Activated CD8-positive, alpha-beta T cell treated with anti-CD3 and anti-CD28 coated beads for 36 hours (primary cell): ENCODE data around the gene SORCS2. TPM values are rescaled to one million over a fixed set of nuclear protein-coding genes. Genes with fewer than 3 reads are reported as not detected.

ENCODE experiments used
- ATAC-seq: fragments of 200-7000 bp; cut with Tn5 transposase; one replicate; pipeline ENCODE4 v1.10.0; 2021; ENCODE audit warnings: mild to moderate bottlenecking, moderate library complexity
- CTCF ChIA-PET: fragments of 350-600 bp; sonication (Branson Sonifier 250); formaldehyde crosslinking; loops from one replicate; lab custom pipeline; 2021; ENCODE audit warnings: antibody characterized with exemption; lab: Charles Lee
- POLR2A ChIA-PET: fragments of 350-600 bp; sonication (Branson Sonifier 250); formaldehyde crosslinking; loops from one replicate; lab custom pipeline; 2021; ENCODE audit warnings: antibody characterized with exemption; lab: Charles Lee
- DNase-seq: peaks from one replicate; pipeline ENCODE4 v3.0.0-alpha.2; 2020
- H3K27ac Mint-ChIP-seq: one replicate; pipeline ENCODE4 v1.8.0; 2021; ENCODE audit warnings: mild to moderate bottlenecking, mixed read lengths
- H3K27me3 Mint-ChIP-seq: one replicate; pipeline ENCODE4 v1.8.0; 2021; ENCODE audit warnings: mixed read lengths
- H3K36me3 Mint-ChIP-seq: one replicate; pipeline ENCODE4 v1.8.0; 2021; ENCODE audit warnings: low read depth, mixed read lengths
- H3K4me1 Mint-ChIP-seq: one replicate; pipeline ENCODE4 v1.8.0; 2021; ENCODE audit warnings: low read depth, mixed read lengths
- H3K4me3 Mint-ChIP-seq: one replicate; pipeline ENCODE4 v1.8.0; 2021; ENCODE audit warnings: mild to moderate bottlenecking, moderate library complexity, mixed read lengths
- H3K9me3 Mint-ChIP-seq: one replicate; pipeline ENCODE4 v1.8.0; 2021; ENCODE audit warnings: mixed read lengths
- CTCF ChIP-seq: fragments of 200-600 bp; IDR thresholded peaks from one replicate; pipeline ENCODE4 v1.8.0; 2022; ENCODE audit warnings: antibody characterized with exemption, mild to moderate bottlenecking
- intact Hi-C: fragments of 100-400 bp; cut with micrococcal nuclease; formaldehyde crosslinking; loops from one replicate; pipeline ENCODE4 v1.10.0; 2022
- total RNA-seq, 2 experiments: library from RNA; stranded (reverse); gene quantifications; one replicate each; pipeline ENCODE4 v1.2.3, GENCODE V29; 2021

The SORCS2 gene
- total RNA-seq, 2 experiments from 2014 or later = 0.05 TPM; not detected in 1

DNA sequence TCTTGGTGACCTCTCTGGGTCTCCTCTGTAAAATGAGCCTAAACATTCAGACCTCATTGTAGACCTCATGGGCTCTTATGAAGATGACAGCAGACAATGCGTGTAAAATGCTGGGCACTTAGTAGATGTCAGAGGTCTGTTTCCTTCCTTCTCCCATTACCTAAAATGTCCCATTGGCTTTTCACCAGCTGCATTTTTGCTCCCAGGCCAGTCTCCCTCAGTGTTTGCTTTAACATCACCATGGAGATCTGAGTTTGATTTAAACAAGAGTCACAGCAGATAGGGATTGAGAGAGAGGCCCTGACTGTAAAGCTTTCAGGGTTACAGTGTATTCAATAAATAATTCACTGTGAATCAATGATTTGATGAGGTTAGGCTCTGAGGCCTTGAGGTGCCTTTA lies 218.1 kb downstream of the SORCS2 start:
- CTCF ChIA-PET = no interaction called here

GRCh38 chr4:7411491-7411890 lies 219.2 kb downstream of the SORCS2 start:
- Mint-ChIP-seq H3K27ac (no peak overlapping the region), H3K36me3 (no peaks in the 10 kb centered on the region), H3K9me3 (peaks cover 11% of the 10 kb centered on the region), H3K4me3 (no peak overlapping the region), H3K4me1 (no peaks in the 10 kb centered on the region), H3K27me3 (peaks cover 8% of the 10 kb centered on the region)
- DNase-seq (no peak), ATAC-seq (no peak)
- ChIA-PET POLR2A (no interaction called here), CTCF (no interaction called here)
- no peak for TF ChIP-seq CTCF
- intact Hi-C loops = no loop called here

More for the DNA sequence above, 218.1 kb downstream of the SORCS2 start:
- H3K4me1 Mint-ChIP-seq = no peaks in the 10 kb centered on the region
- peaks cover 11% of the 10 kb centered on the region for H3K27me3 Mint-ChIP-seq
- H3K9me3 Mint-ChIP-seq = peaks cover 15% of the 10 kb centered on the region
- no peak overlapping the region for H3K4me3 Mint-ChIP-seq
- H3K27ac Mint-ChIP-seq = no peak overlapping the region
- H3K36me3 Mint-ChIP-seq = no peaks in the 10 kb centered on the region
- ATAC-seq = no peak
- POLR2A ChIA-PET = no interaction called here
- intact Hi-C loops = no loop called here
- DNase-seq = no peak
- no peak for TF ChIP-seq CTCF

GRCh38 chr4:7411896-7412553 lies 219.7 kb downstream of the SORCS2 start:
- Mint-ChIP-seq H3K4me1 (no peaks in the 10 kb centered on the region), H3K9me3 (peaks cover 11% of the 10 kb centered on the region), H3K27ac (no peak overlapping the region), H3K27me3 (peaks cover 8% of the 10 kb centered on the region), H3K4me3 (no peak overlapping the region), H3K36me3 (no peaks in the 10 kb centered on the region)
- ChIA-PET POLR2A (interaction anchor here (1.0 kb wide), 1 partner anchor 14 kb away, joined by 3 read pairs; no protein-coding TSS in a partner anchor), CTCF (no interaction called here)
- ATAC-seq (no peak), DNase-seq (no peak)
- no peak for TF ChIP-seq CTCF
- intact Hi-C loops = no loop called here

DNA sequence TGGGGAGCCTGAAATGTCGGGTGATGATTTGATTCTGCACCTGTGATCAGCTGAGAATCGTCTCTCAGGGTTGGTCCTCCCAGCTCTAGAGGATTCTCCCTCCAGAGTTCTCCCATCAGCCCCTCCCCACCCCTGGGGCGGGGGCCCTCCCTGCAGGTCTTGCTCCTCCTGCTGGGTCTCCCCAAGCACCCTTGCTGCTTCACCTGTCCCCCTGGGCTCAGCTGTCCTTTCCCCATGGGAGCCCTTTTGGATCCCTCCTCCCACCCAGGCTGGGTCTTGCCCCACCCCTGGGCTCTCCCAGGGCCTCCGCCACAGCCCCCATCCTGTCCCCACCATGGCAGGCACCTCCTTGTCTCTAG lies 220.2 kb downstream of the SORCS2 start:
- TF ChIP-seq CTCF = no peak
- ATAC-seq (no peak), DNase-seq (no peak)
- H3K4me3 Mint-ChIP-seq = no peak overlapping the region
- ChIA-PET POLR2A (interaction anchor here (1.0 kb wide), 1 partner anchor 15 kb away, joined by 3 read pairs; no protein-coding TSS in a partner anchor), CTCF (no interaction called here)
- H3K36me3 Mint-ChIP-seq = no peaks in the 10 kb centered on the region
- peaks cover 11% of the 10 kb centered on the region for H3K9me3 Mint-ChIP-seq
- intact Hi-C loops = no loop called here
- H3K27ac Mint-ChIP-seq = no peak overlapping the region
- peaks cover 8% of the 10 kb centered on the region for H3K27me3 Mint-ChIP-seq
- no peaks in the 10 kb centered on the region for H3K4me1 Mint-ChIP-seq

GRCh38 chr4:7414046-7414445 lies 221.7 kb downstream of the SORCS2 start:
- Mint-ChIP-seq H3K9me3 (peaks cover 8% of the 10 kb centered on the region), H3K27ac (no peak overlapping the region), H3K36me3 (no peaks in the 10 kb centered on the region), H3K4me1 (no peaks in the 10 kb centered on the region), H3K4me3 (no peak overlapping the region), H3K27me3 (peaks cover 8% of the 10 kb centered on the region)
- CTCF ChIA-PET = no interaction called here
- DNase-seq (no peak), ATAC-seq (no peak)
- POLR2A ChIA-PET = no interaction called here
- intact Hi-C loops = no loop called here
- no peak for TF ChIP-seq CTCF
